HCT116 (cell line): Measurements from ENCODE around the gene ATP1A1. TPM values are rescaled to one million over a fixed set of nuclear protein-coding genes. Genes with fewer than 3 reads are reported as not detected.

Source experiments
- ATAC-seq: fragments of 200-7000 bp; cut with Tn5 transposase; 2 replicates; pipeline ENCODE4 v1.9.1; 2020; ENCODE audit warnings: mild to moderate bottlenecking, moderate library complexity
- BruUV-seq: library from RNA; stranded (reverse); fragments of 400-500 nt; replicated peaks from 2 replicates; lab custom pipeline; 2021; lab: Mats Ljungman, UMichigan
- CTCF ChIA-PET: fragments of 300-600 bp; sonication (Branson Sonifier 250); formaldehyde crosslinking; loops from one replicate; lab custom pipeline; 2021; ENCODE audit warnings: antibody characterized with exemption; lab: Charles Lee
- POLR2A ChIA-PET: fragments of 300-600, 350-600 bp; sonication (Branson Sonifier 250); formaldehyde crosslinking; loops from one replicate; lab custom pipeline; 2021; ENCODE audit warnings: antibody characterized with exemption; lab: Charles Lee
- RAD21 ChIA-PET, 2 experiments: fragments of 300-600 bp; sonication (Branson Sonifier 250); formaldehyde crosslinking; loops; one replicate each; lab custom pipeline; 2023; ENCODE audit warnings: low total read pairs in 2 of 2; ENCODE audit not compliant: uncharacterized antibody in 2 of 2, unreplicated experiment in 2 of 2, low non-redundant PET in 1 of 2; lab: Charles Lee
- DNase-seq: peaks from one replicate; pipeline ENCODE4 v3.0.0-alpha.2; 2010; ENCODE audit warnings: low read depth, low spot score
- H2AFZ ChIP-seq: fragments of 200-600 bp; shearing (Covaris generic), sonication (generic); 2 replicates; pipeline ENCODE4 v1.6.1; 2017; ENCODE audit warnings: low read depth, mixed run types, mixed read lengths, antibody characterized with exemption, low read length; ENCODE audit not compliant: poor library complexity, severe bottlenecking
- H3K27ac ChIP-seq: 2 replicates; pipeline ENCODE4 v1.5.1; 2012; ENCODE audit warnings: low read depth, low read length
- H3K27me3 ChIP-seq: fragments of 200-600 bp; sonication (generic); 2 replicates; pipeline ENCODE4 v1.6.1; 2016; ENCODE audit warnings: mixed run types, low read length, mixed read lengths; ENCODE audit not compliant: insufficient read depth
- H3K36me3 ChIP-seq, 2 experiments: fragments of 200-500 bp in 1 of 2; fragments of 200-600 bp in 1 of 2; sonication (Bioruptor generic) in 1 of 2; sonication (generic) in 1 of 2; 2 replicates each; pipeline versions ENCODE4 v1.5.1 to v1.6.1; 2014 to 2016; ENCODE audit warnings: low read length in 2 of 2, inconsistent platforms in 1 of 2, mixed read lengths in 1 of 2, mixed run types in 1 of 2; ENCODE audit not compliant: insufficient read depth in 2 of 2, control insufficient read depth in 1 of 2
- H3K4me1 ChIP-seq, 2 experiments: fragments of 200-600 bp in 1 of 2; sonication (generic) in 1 of 2; 2 replicates each; pipeline versions ENCODE4 v1.5.1 to v1.6.1; 2012 to 2017; ENCODE audit warnings: low read length in 2 of 2, inconsistent platforms in 1 of 2, mild to moderate bottlenecking in 1 of 2, mixed read lengths in 1 of 2, mixed run types in 1 of 2, moderate library complexity in 1 of 2; ENCODE audit not compliant: insufficient read depth in 2 of 2, control insufficient read depth in 1 of 2
- H3K4me2 ChIP-seq: fragments of 200-600 bp; sonication (generic); 2 replicates; pipeline ENCODE4 v1.6.1; 2017; ENCODE audit warnings: mixed run types, low read length, mixed read lengths
- H3K4me3 ChIP-seq, 2 experiments: fragments of 200-600 bp in 1 of 2; sonication (generic) in 1 of 2; replicated peaks in 1 of 2; 2 replicates each; pipeline ENCODE4 v1.5.1; 2011 to 2016; ENCODE audit warnings: low read length in 2 of 2, control low read depth in 1 of 2, low read depth in 1 of 2, mild to moderate bottlenecking in 1 of 2, mixed read lengths in 1 of 2, mixed run types in 1 of 2
- H3K79me2 ChIP-seq: fragments of 200-600 bp; sonication (generic); 2 replicates; pipeline ENCODE4 v1.6.1; 2017; ENCODE audit warnings: mild to moderate bottlenecking, mixed run types, low read length, moderate library complexity, mixed read lengths; ENCODE audit not compliant: insufficient read depth
- H3K9ac ChIP-seq: fragments of 200-600 bp; sonication (generic); 2 replicates; pipeline ENCODE4 v1.6.1; 2016; ENCODE audit warnings: low read length, mixed read lengths
- H3K9me2 ChIP-seq: fragments of 200-600 bp; sonication (generic), shearing (Covaris generic); 2 replicates; pipeline ENCODE4 v1.6.1; 2017; ENCODE audit warnings: mixed run types, mild to moderate bottlenecking, moderate library complexity; ENCODE audit not compliant: insufficient read depth
- H3K9me3 ChIP-seq, 2 experiments: fragments of 200-500 bp in 1 of 2; fragments of 200-600 bp in 1 of 2; sonication (Bioruptor generic) in 1 of 2; sonication (generic) in 1 of 2; 2 replicates each; pipeline ENCODE4 v1.6.1; 2014 to 2017; ENCODE audit warnings: low read length in 2 of 2, mixed read lengths in 2 of 2, inconsistent platforms in 1 of 2, low read depth in 1 of 2, mild to moderate bottlenecking in 1 of 2, mixed run types in 1 of 2, moderate library complexity in 1 of 2; ENCODE audit not compliant: control insufficient read depth in 1 of 2, insufficient read depth in 1 of 2
- H4K20me1 ChIP-seq: fragments of 200-600 bp; sonication (generic), shearing (Covaris generic); 2 replicates; pipeline ENCODE4 v1.6.1; 2017; ENCODE audit warnings: mixed run types, mild to moderate bottlenecking, moderate library complexity; ENCODE audit not compliant: insufficient read depth
- CEBPB ChIP-seq: IDR thresholded peaks from 2 replicates; pipeline ENCODE4 v1.6.1; 2012; ENCODE audit warnings: low read depth
- EGR1 ChIP-seq: IDR thresholded peaks from 2 replicates; pipeline ENCODE4 v1.6.1; 2012; ENCODE audit warnings: low read depth
- FOSL1 ChIP-seq: IDR thresholded peaks from 2 replicates; pipeline ENCODE4 v1.6.1; 2012; ENCODE audit warnings: low read depth
- POLR2A ChIP-seq: IDR thresholded peaks from 2 replicates; pipeline ENCODE4 v1.7.0; 2011; ENCODE audit warnings: borderline replicate concordance; ENCODE audit not compliant: insufficient read depth, insufficient read length; ENCODE audit errors: extremely low read depth
- POLR2AphosphoS5 ChIP-seq: IDR thresholded peaks from 2 replicates; pipeline ENCODE4 v1.6.1; 2011; ENCODE audit warnings: mild to moderate bottlenecking, low read depth, low read length, moderate library complexity
- REST ChIP-seq: IDR thresholded peaks from 2 replicates; pipeline ENCODE4 v1.6.1; 2012; ENCODE audit warnings: low read depth
- ZNF274 ChIP-seq: fragments of 200-500 bp; sonication (Bioruptor generic); IDR thresholded peaks from 2 replicates; pipeline ENCODE4 v1.6.1; 2014; ENCODE audit warnings: mild to moderate bottlenecking, low read depth, low read length, inconsistent platforms
- intact Hi-C: fragments of 100-400 bp; cut with micrococcal nuclease; formaldehyde crosslinking; loops from 2 replicates; pipeline ENCODE4 v1.10.0; 2022
- total RNA-seq: library from RNA; stranded (reverse); gene quantifications from one replicate; pipeline ENCODE4 v1.2.1, GENCODE V29; 2021; ENCODE audit not compliant: unreplicated experiment

The ATP1A1 gene
- total RNA-seq, 1 experiment from 2014 or later: 290 TPM

GRCh38 chr1:116352349-116352813 is 20.7 kb upstream of the ATP1A1 start:
- TF ChIP-seq FOSL1 (no peak), REST (no peak), POLR2AphosphoS5 (no peak), CEBPB (no peak), EGR1 (no peak), POLR2A (no peak)
- ATAC-seq: no peak
- no peak overlapping the region for H3K27ac ChIP-seq
- H3K4me3 ChIP-seq: no peak overlapping the region
- no peaks in the 10 kb centered on the region for H3K79me2 ChIP-seq
- no peaks in the 10 kb centered on the region for H4K20me1 ChIP-seq
- H2AFZ ChIP-seq: no peak overlapping the region
- ChIA-PET POLR2A (no interaction called here), RAD21 (interaction anchor here in 1 of 2 experiments (0.7 kb wide), 1 partner anchor 20 kb away, joined by 5 read pairs; no protein-coding TSS in a partner anchor), CTCF (no interaction called here)
- H3K27me3 ChIP-seq: no peaks in the 10 kb centered on the region
- peaks cover 0 to 3% of the 10 kb centered on the region in 2 experiments; a peak in 1 of 4 replicates for H3K4me1 ChIP-seq
- BruUV-seq: no TSS peak
- no peaks in the 10 kb centered on the region for H3K9me3 ChIP-seq
- no peaks in the 10 kb centered on the region for H3K36me3 ChIP-seq
- H3K4me2 ChIP-seq: no peak overlapping the region
- no peaks in the 10 kb centered on the region for H3K9me2 ChIP-seq
- intact Hi-C loops: no loop called here
- no peak overlapping the region for H3K9ac ChIP-seq
- DNase-seq: no peak

- H3K9ac ChIP-seq: no peak overlapping the region
- intact Hi-C loops: no loop called here
- H3K9me3 ChIP-seq: no peaks in the 10 kb centered on the region
- no peak overlapping the region for H3K4me3 ChIP-seq
- H2AFZ ChIP-seq: no peak overlapping the region
- ATAC-seq (no peak), DNase-seq (no peak)
- ChIA-PET CTCF (no interaction called here), RAD21 (no interaction called here), POLR2A (no interaction called here)
- no peaks in the 10 kb centered on the region for H4K20me1 ChIP-seq
- no peaks in the 10 kb centered on the region for H3K27me3 ChIP-seq
- H3K4me1 ChIP-seq: peaks cover 0 to 4% of the 10 kb centered on the region in 2 experiments; a peak in 1 of 4 replicates
- no peaks in the 10 kb centered on the region for H3K79me2 ChIP-seq
- no peaks in the 10 kb centered on the region for H3K9me2 ChIP-seq
- H3K4me2 ChIP-seq: no peak overlapping the region
- TF ChIP-seq CEBPB: no peak
- TF ChIP-seq ZNF274: no peak
- H3K27ac ChIP-seq: no peak overlapping the region
- no TSS peak for BruUV-seq
- H3K36me3 ChIP-seq: no peaks in the 10 kb centered on the region
Measured at GRCh38 chr1:116353155-116353554, 19.9 kb upstream of the ATP1A1 start.
